ENCODE measurements around the gene PPA2. TPM values are rescaled to one million over a fixed set of nuclear protein-coding genes. Genes with fewer than 3 reads are reported as not detected.

PPA2 gene
- total RNA-seq, 4 donors from 2014 or later: 34.0 to 72.0 (median 47.3) TPM

GRCh38 chr4:105357258-105357980 is 116.4 kb downstream of the PPA2 start:
- Histone ChIP-seq H3K4me1 (no peaks in the 10 kb centered on the region), H3K9me3 (no peaks in the 10 kb centered on the region), H3K36me3 (peaks cover 0 to 8% of the 10 kb centered on the region in 2 donors), H3K27ac (no peak overlapping the region), H3K4me3 (no peak overlapping the region), H3K27me3 (no peaks in the 10 kb centered on the region)
- intact Hi-C loops (cut with DNase I; ENCODE audit: low total_unique reads): no loop called here
- in situ Hi-C loops (cut with MboI; ENCODE audit: low sequenced_read_pairs in 4 of 4): no loop called here
- ATAC-seq (no peak), DNase-seq (no peak)
- no peak for TF ChIP-seq CTCF (IDR thresholded peaks at IDR 0.05 in 4 of 5, conservative IDR thresholded peaks at IDR 0.05 in 1 of 5)
- no peak for TF ChIP-seq POLR2A (IDR thresholded peaks at IDR 0.05)

GRCh38 chr4:105356194-105356593 is 117.7 kb downstream of the PPA2 start:
- DNase-seq (no peak), ATAC-seq (no peak)
- H3K4me3 ChIP-seq: no peak overlapping the region
- in situ Hi-C loops (cut with MboI; ENCODE audit: low sequenced_read_pairs in 4 of 4): no loop called here
- H3K4me1 ChIP-seq: no peaks in the 10 kb centered on the region
- H3K27me3 ChIP-seq: no peaks in the 10 kb centered on the region
- H3K9me3 ChIP-seq: no peaks in the 10 kb centered on the region
- H3K36me3 ChIP-seq: peaks cover 0 to 8% of the 10 kb centered on the region in 2 donors
- no peak overlapping the region for H3K27ac ChIP-seq
- intact Hi-C loops (cut with DNase I; ENCODE audit: low total_unique reads): no loop called here
- TF ChIP-seq POLR2A (IDR thresholded peaks at IDR 0.05): no peak
- TF ChIP-seq CTCF (IDR thresholded peaks at IDR 0.05 in 4 of 5, conservative IDR thresholded peaks at IDR 0.05 in 1 of 5): no peak

- in situ Hi-C loops (cut with MboI; ENCODE audit: low sequenced_read_pairs in 4 of 4) (no loop called here), intact Hi-C loops (cut with DNase I; ENCODE audit: low total_unique reads) (no loop called here)
These were observed 121.0 kb downstream of the PPA2 start for GRCh38 chr4:105352826-105353225.

GRCh38 chr4:105351861-105352260 is 122.0 kb downstream of the PPA2 start:
- in situ Hi-C loops (cut with MboI; ENCODE audit: low sequenced_read_pairs in 4 of 4) (no loop called here), intact Hi-C loops (cut with DNase I; ENCODE audit: low total_unique reads) (no loop called here)
- ATAC-seq (no peak), DNase-seq (no peak)
- H3K4me1 ChIP-seq: peaks cover 0 to 6% of the 10 kb centered on the region in 2 donors
- H3K9me3 ChIP-seq: no peaks in the 10 kb centered on the region
- H3K27ac ChIP-seq: no peak overlapping the region
- no peak overlapping the region for H3K4me3 ChIP-seq
- no peak for TF ChIP-seq CTCF (IDR thresholded peaks at IDR 0.05 in 4 of 5, conservative IDR thresholded peaks at IDR 0.05 in 1 of 5)
- no peaks in the 10 kb centered on the region for H3K36me3 ChIP-seq
- H3K27me3 ChIP-seq: no peaks in the 10 kb centered on the region

More at GRCh38 chr4:105352826-105353225, 121.0 kb downstream of the PPA2 start:
- H3K36me3 ChIP-seq: no peaks in the 10 kb centered on the region
- ATAC-seq (peak in 1 of 2 donors; percentile 78), DNase-seq (no peak)
- peaks cover 0 to 6% of the 10 kb centered on the region in 2 donors for H3K4me1 ChIP-seq
- H3K9me3 ChIP-seq: no peaks in the 10 kb centered on the region
- H3K27me3 ChIP-seq: no peaks in the 10 kb centered on the region
- TF ChIP-seq CTCF (IDR thresholded peaks at IDR 0.05 in 4 of 5, conservative IDR thresholded peaks at IDR 0.05 in 1 of 5) (no peak), POLR2A (IDR thresholded peaks at IDR 0.05) (no peak)
- no peak overlapping the region for H3K27ac ChIP-seq
- H3K4me3 ChIP-seq: peak overlapping the region in 1 of 4 donors; percentile 3
